Endothelial cell of umbilical vein (primary cell): Measurements from ENCODE around the gene EPN2. TPM values are rescaled to one million over a fixed set of nuclear protein-coding genes. Genes with fewer than 3 reads are reported as not detected.

Source experiments
- BruUV-seq: library from RNA; stranded (reverse); fragments of 400-500 nt; replicated peaks from 2 replicates; lab custom pipeline; 2021; lab: Mats Ljungman, UMichigan
- CTCF ChIA-PET: fragments of 300-600, 350-600 bp; sonication (Branson Sonifier 250); formaldehyde crosslinking; loops from one replicate; lab custom pipeline; 2021; ENCODE audit warnings: antibody characterized with exemption, inconsistent platforms; lab: Charles Lee
- POLR2A ChIA-PET: fragments of 300-600, 350-600 bp; sonication (Branson Sonifier 250); formaldehyde crosslinking; loops from one replicate; lab custom pipeline; 2021; ENCODE audit warnings: antibody characterized with exemption, inconsistent platforms; lab: Charles Lee
- DNase-seq: peaks from one replicate; pipeline ENCODE4 v3.0.0-alpha.2; 2011; ENCODE audit warnings: low read depth, low spot score
- FAIRE-seq: peaks from 2 replicates; lab custom pipeline; 2011; peaks lifted over from hg19 to GRCh38; lab: Jason Lieb, UNC
- H2AFZ ChIP-seq: 2 replicates; pipeline ENCODE4 v1.6.0; 2012; ENCODE audit warnings: low read depth, low read length, control low read depth, inconsistent platforms
- H3K27ac ChIP-seq: 2 replicates; pipeline ENCODE4 v1.5.1; 2011; ENCODE audit warnings: low read depth, mild to moderate bottlenecking, control low read depth, low read length, moderate library complexity; ENCODE audit not compliant: insufficient read depth
- H3K27me3 ChIP-seq, 2 experiments: 2 replicates each; pipeline versions ENCODE4 v1.6.0 to v1.6.1; 2011; ENCODE audit warnings: low read length in 2 of 2, mixed read lengths in 1 of 2; ENCODE audit not compliant: control insufficient read depth in 2 of 2, insufficient read depth in 2 of 2
- H3K36me3 ChIP-seq, 2 experiments: 2 replicates in 1 of 2; 3 replicates in 1 of 2; pipeline ENCODE4 v1.5.1; 2011; ENCODE audit warnings: low read length in 2 of 2, mild to moderate bottlenecking in 1 of 2, moderate library complexity in 1 of 2; ENCODE audit not compliant: control insufficient read depth in 2 of 2, insufficient read depth in 2 of 2; ENCODE audit errors: extremely low read depth in 1 of 2
- H3K4me1 ChIP-seq: 3 replicates; pipeline ENCODE4 v1.5.1; 2011; ENCODE audit warnings: mild to moderate bottlenecking, low read length; ENCODE audit not compliant: control insufficient read depth, insufficient read depth; ENCODE audit errors: extremely low read depth
- H3K4me2 ChIP-seq: 2 replicates; pipeline ENCODE4 v1.6.1; 2011; ENCODE audit warnings: low read length, control low read depth, mixed read lengths; ENCODE audit not compliant: insufficient read depth
- H3K4me3 ChIP-seq, 3 experiments: fragments of 200-600 bp in 1 of 3; sonication (generic), shearing (Covaris generic) in 1 of 3; replicated peaks in 1 of 3; 2 replicates each; pipeline ENCODE4 v1.5.1; 2011 to 2016; ENCODE audit warnings: control low read depth in 3 of 3, low read length in 3 of 3, mild to moderate bottlenecking in 2 of 3, inconsistent platforms in 1 of 3, low read depth in 1 of 3, moderate library complexity in 1 of 3; ENCODE audit not compliant: insufficient read depth in 1 of 3
- H3K79me2 ChIP-seq: 2 replicates; pipeline ENCODE4 v1.6.0; 2012; ENCODE audit warnings: low read length, inconsistent platforms; ENCODE audit not compliant: control insufficient read depth, insufficient read depth
- H3K9ac ChIP-seq: replicated peaks from 2 replicates; pipeline ENCODE3; 2011; ENCODE audit warnings: low read length, control low read depth; ENCODE audit not compliant: insufficient read depth; ENCODE audit errors: extremely low read depth
- H3K9me1 ChIP-seq: replicated peaks from 3 replicates; pipeline ENCODE4 v1.6.0; 2011; ENCODE audit warnings: mild to moderate bottlenecking, low read length; ENCODE audit not compliant: control insufficient read depth, insufficient read depth; ENCODE audit errors: extremely low read depth
- H3K9me3 ChIP-seq: replicated peaks from 2 replicates; pipeline ENCODE4 v1.5.1; 2012; ENCODE audit warnings: low read length, inconsistent platforms; ENCODE audit not compliant: control insufficient read depth, insufficient read depth
- H4K20me1 ChIP-seq: replicated peaks from 2 replicates; pipeline ENCODE3; 2011; ENCODE audit warnings: mild to moderate bottlenecking, low read length; ENCODE audit not compliant: control insufficient read depth, insufficient read depth; ENCODE audit errors: extremely low read depth
- CTCF ChIP-seq, 2 donors: IDR thresholded peaks; 1 replicate in 1 of 2; 2 replicates in 1 of 2; pipeline ENCODE4 v1.5.1; 2011; ENCODE audit warnings: low read length in 2 of 2, mild to moderate bottlenecking in 2 of 2, moderate library complexity in 2 of 2, control low read depth in 1 of 2, inconsistent platforms in 1 of 2, low read depth in 1 of 2; ENCODE audit not compliant: insufficient read depth in 1 of 2; ENCODE audit errors: extremely low read depth in 1 of 2
- EZH2 ChIP-seq: IDR thresholded peaks from 2 replicates; pipeline ENCODE4 v1.6.1; 2012; ENCODE audit warnings: borderline replicate concordance, low read depth, mild to moderate bottlenecking, moderate library complexity, low read length, inconsistent platforms; ENCODE audit not compliant: severe bottlenecking
- FOS ChIP-seq: IDR thresholded peaks from 2 replicates; pipeline ENCODE4 v1.6.1; 2011; ENCODE audit warnings: mild to moderate bottlenecking, low read length, moderate library complexity, borderline replicate concordance; ENCODE audit not compliant: insufficient read depth
- GATA2 ChIP-seq: IDR thresholded peaks from 2 replicates; pipeline ENCODE4 v1.7.0; 2011; ENCODE audit warnings: low read depth, mild to moderate bottlenecking, moderate library complexity, mixed read lengths, low read length; ENCODE audit not compliant: insufficient read length, insufficient read depth
- JUN ChIP-seq: IDR thresholded peaks from 2 replicates; pipeline ENCODE4 v1.6.1; 2011; ENCODE audit warnings: borderline replicate concordance, low read depth; ENCODE audit not compliant: insufficient read length, insufficient read depth
- MAX ChIP-seq: IDR thresholded peaks from 2 replicates; pipeline ENCODE4 v1.6.1; 2011; ENCODE audit not compliant: insufficient read depth, insufficient read length
- MYC ChIP-seq: IDR thresholded peaks from one replicate; pipeline ENCODE4 v1.6.1; 2011; ENCODE audit warnings: mild to moderate bottlenecking, low read depth, low read length
- POLR2A ChIP-seq: IDR thresholded peaks from 2 replicates; pipeline ENCODE4 v1.6.1; 2012; ENCODE audit warnings: low read depth, mild to moderate bottlenecking, control low read depth, low read length
- POLR2AphosphoS5 ChIP-seq: IDR thresholded peaks from 2 replicates; pipeline ENCODE4 v1.6.1; 2012; ENCODE audit warnings: low read depth, mild to moderate bottlenecking, control low read depth, low read length, moderate library complexity; ENCODE audit not compliant: insufficient read depth
- dilution Hi-C: fragments of 300-500 bp; cut with MboI; formaldehyde crosslinking; loops from one replicate; pipeline ENCODE4 v1.15.0; 2019; ENCODE audit warnings: low sequenced_read_pairs; ENCODE audit not compliant: extremely low pct_ligation_motif_present
- intact Hi-C: fragments of 100-400 bp; cut with micrococcal nuclease; formaldehyde crosslinking; loops from one replicate; pipeline ENCODE4 v1.10.0; 2022
- polyA plus RNA-seq, 4 experiments: library from polyadenylated mRNA; depleted of rRNA in 3 of 4; stranded (reverse) in 3 of 4; unstranded in 1 of 4; fragments of >200 nt; gene quantifications; 2 replicates each; pipeline versions ENCODE4 v1.2.1 to v1.2.3, GENCODE V29; 2011 to 2012; ENCODE audit warnings: missing spikeins in 1 of 4
- total RNA-seq: library from RNA; stranded (reverse); gene quantifications from 2 replicates; pipeline ENCODE4 v1.2.3, GENCODE V29; 2021

EPN2 gene
- total and polyA plus RNA-seq, 2 donors (not counting 3 experiments of a cell fraction or from before 2014, with no cell fraction given) = 40.3 to 70.5 TPM

- H3K36me3 ChIP-seq = peaks cover 0 to 7% of the 10 kb centered on the region in 2 experiments
- no peak for DNase-seq
- H3K4me1 ChIP-seq = peaks cover 16% of the 10 kb centered on the region
- no peaks in the 10 kb centered on the region for H3K79me2 ChIP-seq
- no peaks in the 10 kb centered on the region for H4K20me1 ChIP-seq
- no peak overlapping the region for H3K4me3 ChIP-seq
- ChIA-PET POLR2A (no interaction called here), CTCF (interaction anchor here (1.4 to 2.8 kb wide), 3 partner anchors 19 to 44 kb away, joined by 3 to 13 read pairs (median 4); partner anchors contain the start of gene B9D1)
- H3K4me2 ChIP-seq = no peak overlapping the region
- H3K9me3 ChIP-seq = no peaks in the 10 kb centered on the region
- H2AFZ ChIP-seq = no peak overlapping the region
- no peak overlapping the region for H3K9ac ChIP-seq
- no peak for FAIRE-seq
- intact Hi-C loops = no loop called here
- no peak overlapping the region for H3K27ac ChIP-seq
- no peak for TF ChIP-seq FOS
- no peak for TF ChIP-seq MAX
- no peak for TF ChIP-seq POLR2A
- TF ChIP-seq POLR2AphosphoS5 = no peak
- TF ChIP-seq EZH2 = no peak
- no peak for TF ChIP-seq MYC
- TF ChIP-seq GATA2 = no peak
- TF ChIP-seq CTCF (IDR thresholded peaks at IDR 0.05; ENCODE audit: extremely low read depth in 1 of 2, insufficient read depth in 1 of 2, low read depth in 1 of 2, low read length in 2 of 2) = no peak
- TF ChIP-seq JUN = no peak
- dilution Hi-C loops = no loop called here
- H3K27me3 ChIP-seq = no peaks in the 10 kb centered on the region
- H3K9me1 ChIP-seq = no peaks in the 10 kb centered on the region
- BruUV-seq = no TSS peak
Observed at GRCh38 chr17:19318611-19319010, 81.4 kb downstream of the EPN2 start.
